GM12873 (cell line): Measurements from ENCODE around the gene CNTNAP2.
A peak's percentile ranks its signal among the peaks of the same experiment; 100 is the strongest.

Experiments
- CTCF ChIP-seq: IDR thresholded peaks from 2 replicates; pipeline ENCODE4 v1.5.1; 2012; ENCODE audit warnings: low read depth, mild to moderate bottlenecking, moderate library complexity, low read length, control low read depth; ENCODE audit not compliant: insufficient read depth; ENCODE audit errors: missing control alignments

The CNTNAP2 gene

GRCh38 chr7:147231275-147231674 lies 1114.7 kb downstream of the CNTNAP2 start:
- no peak for TF ChIP-seq CTCF

GRCh38 chr7:147235645-147236382 lies 1119.2 kb downstream of the CNTNAP2 start:
- TF ChIP-seq CTCF, result no peak

GRCh38 chr7:147240468-147240867 lies 1123.9 kb downstream of the CNTNAP2 start:
- no peak for TF ChIP-seq CTCF

GRCh38 chr7:147245274-147245673 lies 1128.7 kb downstream of the CNTNAP2 start:
- peak; percentile 79 for TF ChIP-seq CTCF

- TF ChIP-seq CTCF, result no peak
Observed at GRCh38 chr7:147249956-147250355, 1133.4 kb downstream of the CNTNAP2 start.

- TF ChIP-seq CTCF, result no peak
Observed at GRCh38 chr7:147251751-147252325, 1135.2 kb downstream of the CNTNAP2 start.

- no peak for TF ChIP-seq CTCF
Observed at GRCh38 chr7:147261693-147262092, 1145.1 kb downstream of the CNTNAP2 start.
